DND-41 (cell line): Measurements from ENCODE around the gene ADPRHL1.
"Not testable (repeated sequence)": the region's sequence is repeated elsewhere in the genome, so short reads cannot be mapped to it uniquely, and the experiment has no call there.

Experiments
- CTCF ChIP-seq: IDR thresholded peaks from 2 replicates; pipeline ENCODE4 v1.5.1; 2012; ENCODE audit warnings: borderline replicate concordance, low read length, moderate library complexity, mild to moderate bottlenecking; ENCODE audit not compliant: poor library complexity, severe bottlenecking; ENCODE audit errors: extremely low read depth
- EZH2 ChIP-seq: IDR thresholded peaks from 3 replicates; pipeline ENCODE4 v1.6.1; 2012; ENCODE audit warnings: borderline replicate concordance, low read depth, mild to moderate bottlenecking, moderate library complexity, low read length, inconsistent platforms; ENCODE audit not compliant: severe bottlenecking

DNA sequence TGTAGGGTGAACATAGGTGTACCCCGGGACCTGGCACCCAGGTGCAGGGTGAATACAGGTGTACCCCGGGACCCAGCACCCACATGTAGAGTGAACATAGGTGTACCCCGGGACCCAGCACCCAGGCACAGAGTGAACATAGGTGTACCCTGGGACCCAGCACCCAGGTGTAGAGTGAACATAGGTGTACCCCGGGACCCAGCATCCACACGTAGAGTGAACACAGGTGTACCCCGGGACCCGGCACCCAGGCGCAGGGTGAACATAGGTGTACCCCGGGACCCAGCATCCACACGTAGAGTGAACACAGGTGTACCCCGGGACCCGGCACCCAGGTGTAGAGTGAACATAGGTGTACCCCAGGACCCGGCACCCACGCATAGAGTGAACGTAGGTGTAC, 17.4 kb downstream of the ADPRHL1 start:
- TF ChIP-seq EZH2, CTCF: not testable (repeated sequence)
